Measurements from ENCODE around the gene DYSF.

The DYSF gene

DNA sequence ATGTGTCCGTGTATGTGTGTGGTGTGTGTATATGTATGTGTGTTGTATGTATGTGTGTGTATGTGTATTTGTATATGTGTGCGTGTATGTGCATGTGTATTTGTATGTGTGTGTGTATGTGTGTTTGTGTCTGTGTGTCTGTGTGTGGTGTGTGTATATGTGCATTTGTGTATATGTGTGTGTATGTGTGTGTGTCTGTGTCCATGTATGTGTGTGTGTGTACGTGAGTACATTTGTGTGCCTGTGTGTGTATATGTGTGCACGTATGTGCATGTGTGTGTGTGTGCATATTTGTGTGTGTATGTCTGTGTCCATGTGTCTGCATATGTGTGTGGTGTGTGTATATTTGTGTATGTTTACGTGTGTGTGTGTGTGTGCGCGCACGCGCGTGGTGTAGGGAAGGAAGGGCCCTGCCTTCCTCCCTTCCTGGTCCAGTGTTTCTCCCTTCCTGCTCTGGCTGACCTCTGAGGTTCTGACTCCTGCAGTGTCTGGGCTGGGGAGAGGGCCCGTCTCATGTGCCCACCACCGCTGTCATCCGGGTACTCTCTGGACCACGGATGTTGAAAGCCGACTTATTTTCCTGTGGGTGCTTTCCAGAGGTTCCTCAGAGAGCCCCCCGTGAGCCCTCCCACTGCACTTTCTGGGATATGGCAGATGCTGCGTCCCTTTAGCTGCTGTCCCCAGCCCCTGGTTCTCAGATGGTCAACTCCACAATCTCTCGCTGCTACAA lies 209.5 kb downstream of the DYSF start:
- no peak for DNase-seq

GRCh38 chr2:71664161-71664560 lies 210.8 kb downstream of the DYSF start:
- DNase-seq = no peak

DNA sequence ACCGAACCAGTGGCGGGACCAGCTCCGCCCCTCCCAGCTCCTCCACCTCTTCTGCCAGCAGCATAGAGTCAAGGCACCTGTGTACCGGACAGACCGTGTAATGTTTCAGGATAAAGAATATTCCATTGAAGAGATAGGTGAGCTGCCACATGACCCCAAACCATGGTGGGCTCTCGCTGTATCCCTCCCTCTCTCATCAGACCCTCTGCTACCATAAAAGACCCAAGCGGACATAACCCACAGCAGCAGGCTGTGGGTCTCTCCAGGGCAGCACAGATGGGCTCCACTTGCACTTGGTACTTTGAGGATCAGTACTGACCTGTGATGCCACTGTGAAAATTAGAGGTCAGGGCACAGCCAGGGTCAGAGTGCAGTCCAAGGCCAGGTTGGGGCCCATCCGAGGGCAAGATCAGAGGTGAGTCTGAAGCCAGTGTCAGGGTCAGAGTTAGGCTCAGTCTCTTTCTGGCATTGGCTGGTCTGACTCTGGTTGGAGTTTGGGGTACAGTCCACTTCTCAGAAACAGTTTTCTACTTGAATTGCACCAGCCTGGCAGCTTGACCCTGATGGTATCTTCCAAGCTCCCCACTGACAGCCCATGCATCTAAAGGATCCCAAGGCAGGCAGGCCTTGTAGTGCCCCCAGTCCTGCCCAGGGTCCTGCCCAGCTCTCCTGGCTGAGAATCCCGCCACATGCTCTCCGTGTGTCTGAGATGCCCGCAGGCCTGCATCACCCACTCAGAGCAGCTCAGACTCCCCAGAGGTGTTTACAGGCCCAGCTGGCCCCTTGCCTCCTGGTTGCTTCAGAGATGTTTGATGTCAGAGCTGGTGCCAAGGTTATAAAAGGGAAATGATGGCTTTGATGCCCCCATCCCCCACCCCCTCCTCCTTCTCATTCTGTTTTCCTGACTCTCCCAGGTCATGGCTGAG lies 212.1 kb downstream of the DYSF start:
- no peak for DNase-seq

DNA sequence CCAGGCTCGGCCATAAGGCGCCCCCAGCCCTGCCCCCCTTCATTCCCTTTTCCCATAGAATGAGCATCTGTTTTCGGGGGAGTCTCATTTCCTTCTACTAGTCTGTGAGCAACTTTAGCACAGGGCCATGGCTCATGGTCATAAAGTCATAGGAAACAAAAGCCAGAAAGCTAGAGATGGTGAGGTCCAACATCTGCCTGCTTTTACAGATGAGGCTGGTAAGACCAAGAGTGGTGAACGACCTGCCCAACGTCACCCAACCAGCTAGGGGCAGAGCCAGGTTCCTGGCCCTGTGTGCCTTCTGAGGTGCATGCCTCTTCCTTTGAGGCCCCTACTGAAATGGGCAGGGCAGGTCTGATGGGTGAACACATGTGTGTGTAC lies 212.7 kb downstream of the DYSF start:
- no peak for DNase-seq

DNA sequence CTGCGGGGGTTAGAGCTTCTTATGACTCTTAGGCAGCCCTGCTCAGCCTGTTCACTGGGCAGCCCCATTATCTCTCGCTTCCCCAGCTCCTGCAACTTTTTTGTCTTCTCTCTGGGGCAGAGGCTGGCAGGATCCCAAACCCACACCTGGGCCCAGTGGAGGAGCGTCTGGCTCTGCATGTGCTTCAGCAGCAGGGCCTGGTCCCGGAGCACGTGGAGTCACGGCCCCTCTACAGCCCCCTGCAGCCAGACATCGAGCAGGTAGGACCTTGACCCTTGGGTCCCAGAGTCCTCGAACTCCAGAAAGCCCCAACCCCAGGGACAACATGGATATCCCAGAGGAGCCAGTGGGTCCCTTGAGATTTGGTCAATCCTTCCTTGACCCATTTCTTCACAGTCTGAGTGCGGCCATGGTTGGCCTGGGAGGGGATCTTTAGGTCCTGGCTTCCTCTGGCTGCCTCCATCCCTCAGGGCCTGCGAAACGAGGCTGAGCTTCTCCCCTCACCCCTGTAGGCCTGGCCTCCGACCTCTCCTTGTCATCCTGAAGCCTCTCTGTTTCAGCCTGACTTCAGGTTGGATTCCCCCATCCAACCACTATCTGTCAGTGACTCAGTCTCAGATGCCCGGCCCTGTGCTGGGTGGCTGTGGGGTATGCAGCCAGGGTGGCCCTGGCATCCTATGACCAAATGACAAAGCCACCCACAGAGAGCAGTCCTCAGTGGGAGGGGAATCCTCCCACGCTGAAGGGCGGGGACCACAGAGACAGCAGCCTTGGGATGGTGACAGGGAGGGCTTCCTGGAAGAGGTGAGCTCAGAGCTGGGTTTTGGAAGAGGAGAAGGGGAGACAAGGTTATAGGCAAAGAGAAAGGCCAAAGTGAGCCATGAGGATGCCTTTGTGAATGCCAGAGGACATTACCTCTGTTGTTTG lies 214.2 kb downstream of the DYSF start:
- DNase-seq = no peak

DNA sequence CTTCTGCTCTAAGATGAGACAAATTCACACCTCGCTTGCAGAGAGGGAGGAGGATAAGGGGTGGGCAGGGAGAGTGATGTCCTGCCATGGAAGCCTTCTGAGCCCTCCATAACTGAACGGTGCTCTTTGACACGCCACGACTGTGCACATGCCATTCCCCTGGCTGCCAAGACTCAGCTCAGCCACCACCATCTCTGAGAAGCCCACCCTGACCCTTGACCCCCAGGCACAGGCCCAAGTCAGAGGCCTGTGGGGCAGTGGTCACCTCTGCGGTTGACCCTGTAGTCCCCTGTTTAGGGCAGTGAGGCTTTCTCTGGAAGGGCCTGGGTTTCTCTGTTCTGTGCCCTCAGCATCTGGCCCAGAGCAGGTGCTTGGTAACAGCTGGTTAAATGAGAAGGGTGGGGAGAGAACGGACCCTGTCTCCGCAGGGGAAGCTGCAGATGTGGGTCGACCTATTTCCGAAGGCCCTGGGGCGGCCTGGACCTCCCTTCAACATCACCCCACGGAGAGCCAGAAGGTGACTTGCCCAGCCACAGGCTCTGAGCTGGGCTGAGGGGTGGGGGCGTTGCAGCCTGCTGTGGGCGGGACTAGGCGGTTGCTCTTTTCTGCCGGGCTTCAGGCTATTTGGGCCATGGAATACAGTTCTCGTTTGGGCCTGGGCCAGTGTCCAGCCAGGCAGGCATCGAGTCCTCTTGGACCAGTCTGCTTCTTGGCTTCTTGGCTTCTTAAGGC lies 215.1 kb downstream of the DYSF start:
- no peak for DNase-seq

GRCh38 chr2:71669058-71669456 lies 215.7 kb downstream of the DYSF start:
- no peak for DNase-seq

GRCh38 chr2:71669628-71670429 lies 216.5 kb downstream of the DYSF start:
- DNase-seq = no peak

- no peak for DNase-seq
These were observed 217.1 kb downstream of the DYSF start for GRCh38 chr2:71670430-71670795.

DNA sequence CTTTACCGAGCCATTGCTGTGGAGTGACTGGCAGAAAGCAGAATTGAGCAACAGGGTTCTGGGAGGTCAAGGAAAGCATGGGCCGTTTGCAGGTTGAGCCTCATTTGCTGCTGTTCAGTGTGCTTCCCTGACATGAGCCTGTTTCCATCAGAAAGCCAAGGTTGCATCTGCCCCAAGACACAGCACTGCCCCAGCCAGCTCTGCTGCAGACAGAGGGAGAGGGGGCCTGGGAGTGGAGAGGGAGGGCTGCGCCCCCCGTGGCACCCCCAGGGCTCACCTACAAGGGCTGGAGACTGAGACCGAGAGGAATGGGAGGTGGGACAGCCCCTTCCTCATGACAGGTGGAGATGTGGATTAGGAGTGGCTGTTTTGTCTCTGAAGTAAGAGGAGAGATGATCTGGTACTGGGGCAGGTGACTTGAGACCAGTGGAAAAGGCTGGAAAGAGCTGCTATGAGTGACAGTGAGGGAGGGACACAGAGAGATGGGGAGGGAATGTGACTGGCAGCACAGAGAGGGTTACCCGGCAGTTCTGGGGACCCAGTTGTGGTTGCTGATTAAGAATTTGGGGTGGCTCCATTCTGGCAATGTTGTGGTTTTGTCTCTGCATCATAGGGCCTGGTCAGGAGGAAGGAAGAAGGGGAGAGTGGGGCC lies 218.0 kb downstream of the DYSF start:
- DNase-seq = no peak

- DNase-seq = no peak
These were observed 218.8 kb downstream of the DYSF start for GRCh38 chr2:71671895-71672825.

GRCh38 chr2:71672826-71673795 lies 219.8 kb downstream of the DYSF start:
- no peak for DNase-seq

- DNase-seq = no peak
These were observed 220.9 kb downstream of the DYSF start for GRCh38 chr2:71674158-71674851.

- DNase-seq = no peak
These were observed 221.9 kb downstream of the DYSF start for GRCh38 chr2:71675296-71675695.

DNA sequence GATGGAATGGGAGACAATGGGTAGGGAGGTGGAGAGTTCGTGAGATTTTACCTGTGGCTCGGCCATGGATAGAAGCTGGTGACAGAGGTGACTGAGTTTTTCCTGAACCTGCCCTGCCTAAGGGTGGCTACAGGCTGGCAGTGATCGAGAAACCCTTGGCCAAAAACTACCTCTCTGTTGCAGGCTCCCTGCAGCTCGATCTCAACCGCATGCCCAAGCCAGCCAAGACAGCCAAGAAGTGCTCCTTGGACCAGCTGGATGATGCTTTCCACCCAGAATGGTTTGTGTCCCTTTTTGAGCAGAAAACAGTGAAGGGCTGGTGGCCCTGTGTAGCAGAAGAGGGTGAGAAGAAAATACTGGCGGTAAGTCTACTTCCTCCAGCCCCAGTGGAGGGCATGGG lies 225.5 kb downstream of the DYSF start:
- no peak for DNase-seq

- no peak for DNase-seq
These were observed 226.1 kb downstream of the DYSF start for GRCh38 chr2:71679491-71679890.

- DNase-seq = no peak
These were observed 227.6 kb downstream of the DYSF start for GRCh38 chr2:71680925-71681324.

- DNase-seq = no peak
These were observed 228.3 kb downstream of the DYSF start for GRCh38 chr2:71681626-71682025.

Measured in SHP77 (cell line).